ENCODE measurements around the gene TSTD1.
A peak's percentile ranks its signal among the peaks of the same experiment; 100 is the strongest.

Gene TSTD1

GRCh38 chr1:161038523-161039153, at the start of gene TSTD1:
TSTD1 (minus strand) TSS chr1:161038964; CDS start chr1:161038889, 75 bp downstream.
- DNase-seq: peak; percentile 76 to 90

- no peak for DNase-seq
Observed at GRCh38 chr1:161086457-161086856, 47.7 kb upstream of the TSTD1 start.

GRCh38 chr1:161085165-161085564, 46.4 kb upstream of the TSTD1 start:
- DNase-seq: no peak

GRCh38 chr1:161084597-161084988, 45.8 kb upstream of the TSTD1 start:
- DNase-seq: no peak

GRCh38 chr1:161083748-161084596, 45.2 kb upstream of the TSTD1 start:
- no peak for DNase-seq

- no peak for DNase-seq
Observed at GRCh38 chr1:161082996-161083747, 44.4 kb upstream of the TSTD1 start.

- no peak for DNase-seq
Observed at GRCh38 chr1:161082483-161082882, 43.7 kb upstream of the TSTD1 start.

GRCh38 chr1:161081519-161081918, 42.8 kb upstream of the TSTD1 start:
- no peak for DNase-seq

GRCh38 chr1:161080441-161081405, 42.0 kb upstream of the TSTD1 start:
- DNase-seq: no peak

- no peak for DNase-seq
Observed at GRCh38 chr1:161079436-161080110, 40.8 kb upstream of the TSTD1 start.

- DNase-seq: no peak
Observed at GRCh38 chr1:161077426-161077825, 38.7 kb upstream of the TSTD1 start.

- no peak for DNase-seq
Observed at GRCh38 chr1:161076410-161076809, 37.6 kb upstream of the TSTD1 start.

- no peak for DNase-seq
Observed at GRCh38 chr1:161074676-161075368, 36.1 kb upstream of the TSTD1 start.

- DNase-seq: no peak
Observed at GRCh38 chr1:161073474-161074121, 34.8 kb upstream of the TSTD1 start.

GRCh38 chr1:161072751-161073449, 34.1 kb upstream of the TSTD1 start:
- no peak for DNase-seq

GRCh38 chr1:161071886-161072371, 33.2 kb upstream of the TSTD1 start:
- no peak for DNase-seq

GRCh38 chr1:161070761-161071160, 32.0 kb upstream of the TSTD1 start:
- no peak for DNase-seq

- no peak for DNase-seq
Observed at GRCh38 chr1:161069731-161070270, 31.0 kb upstream of the TSTD1 start, which contains the start of gene ARHGAP30. ARHGAP30 (minus strand) TSS chr1:161069891; CDS start chr1:161069624, 267 bp downstream.

- no peak for DNase-seq
Observed at GRCh38 chr1:161069241-161069640, 30.5 kb upstream of the TSTD1 start.
